ENCODE measurements around the gene PRR35.

GRCh38 chr16:583815-584591 lies 23.8 kb downstream of the PRR35 start:
- TF ChIP-seq POLR2A (IDR thresholded peaks at IDR 0.05) = no peak
- TF ChIP-seq, protein P1, sequence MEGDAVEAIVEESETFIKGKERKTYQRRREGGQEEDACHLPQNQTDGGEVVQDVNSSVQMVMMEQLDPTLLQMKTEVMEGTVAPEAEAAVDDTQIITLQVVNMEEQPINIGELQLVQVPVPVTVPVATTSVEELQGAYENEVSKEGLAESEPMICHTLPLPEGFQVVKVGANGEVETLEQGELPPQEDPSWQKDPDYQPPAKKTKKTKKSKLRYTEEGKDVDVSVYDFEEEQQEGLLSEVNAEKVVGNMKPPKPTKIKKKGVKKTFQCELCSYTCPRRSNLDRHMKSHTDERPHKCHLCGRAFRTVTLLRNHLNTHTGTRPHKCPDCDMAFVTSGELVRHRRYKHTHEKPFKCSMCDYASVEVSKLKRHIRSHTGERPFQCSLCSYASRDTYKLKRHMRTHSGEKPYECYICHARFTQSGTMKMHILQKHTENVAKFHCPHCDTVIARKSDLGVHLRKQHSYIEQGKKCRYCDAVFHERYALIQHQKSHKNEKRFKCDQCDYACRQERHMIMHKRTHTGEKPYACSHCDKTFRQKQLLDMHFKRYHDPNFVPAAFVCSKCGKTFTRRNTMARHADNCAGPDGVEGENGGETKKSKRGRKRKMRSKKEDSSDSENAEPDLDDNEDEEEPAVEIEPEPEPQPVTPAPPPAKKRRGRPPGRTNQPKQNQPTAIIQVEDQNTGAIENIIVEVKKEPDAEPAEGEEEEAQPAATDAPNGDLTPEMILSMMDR (IDR thresholded peaks at IDR 0.05) = no peak

Measured in upper lobe of left lung (tissue), 4 donors.